ENCODE data around the gene COMT.

The COMT gene

GRCh38 chr22:19964701-19965386 lies 23.3 kb downstream of the COMT start:
- H3K18ac ChIP-seq (ENCODE audit: low read length), result no peak overlapping the region
- H3K79me1 ChIP-seq (ENCODE audit: low read length), result no peaks in the 10 kb centered on the region
- H4K8ac ChIP-seq (ENCODE audit: low read depth, low read length), result no peak overlapping the region
- H2BK120ac ChIP-seq (ENCODE audit: low read depth, low read length), result no peak overlapping the region
- H4K5ac ChIP-seq (ENCODE audit: low read length), result no peak overlapping the region
- no peak for DNase-seq
- no peak overlapping the region for H3K27ac ChIP-seq (ENCODE audit: low read depth, low read length)
- H2BK15ac ChIP-seq (replicated peaks; ENCODE audit: low read depth), result no peak overlapping the region
- no peak overlapping the region for H3K56ac ChIP-seq (ENCODE audit: low read length)
- no peaks in the 10 kb centered on the region for H3K79me2 ChIP-seq (ENCODE audit: control insufficient read depth, insufficient read depth, low read length)
- H3K4me1 ChIP-seq (ENCODE audit: control insufficient read depth, low read depth, low read length), result peaks cover 5% of the 10 kb centered on the region
- H3K4me2 ChIP-seq (ENCODE audit: low read length), result no peak overlapping the region
- no CpG with 5 or more reads among the region's 15 CpGs for WGBS (ENCODE audit: extremely low coverage, insufficient coverage, low lambda C conversion rate)
- no peak overlapping the region for H2AK5ac ChIP-seq (ENCODE audit: low read length)
- no peak overlapping the region for H3K9ac ChIP-seq (ENCODE audit: low read length)
- no peak overlapping the region for H2BK5ac ChIP-seq (ENCODE audit: low read length)
- H3K23ac ChIP-seq (ENCODE audit: low read length), result no peak overlapping the region
- H3K4me3 ChIP-seq (ENCODE audit: low read length), result no peak overlapping the region
- no peaks in the 10 kb centered on the region for H3K36me3 ChIP-seq (ENCODE audit: control insufficient read depth, insufficient read depth, low read length)
- H3K27me3 ChIP-seq (ENCODE audit: insufficient read depth, low read length, poor library complexity), result no peaks in the 10 kb centered on the region
- H3K4ac ChIP-seq (ENCODE audit: low read depth, low read length), result no peak overlapping the region

- WGBS (ENCODE audit: extremely low coverage, insufficient coverage, low lambda C conversion rate), result no CpG with 5 or more reads among the region's 10 CpGs
- no peak overlapping the region for H3K9ac ChIP-seq (ENCODE audit: low read length)
- no peak overlapping the region for H3K56ac ChIP-seq (ENCODE audit: low read length)
- H3K18ac ChIP-seq (ENCODE audit: low read length), result no peak overlapping the region
- no peak overlapping the region for H3K27ac ChIP-seq (ENCODE audit: low read depth, low read length)
- no peaks in the 10 kb centered on the region for H3K79me1 ChIP-seq (ENCODE audit: low read length)
- H3K79me2 ChIP-seq (ENCODE audit: control insufficient read depth, insufficient read depth, low read length), result no peaks in the 10 kb centered on the region
- H2BK120ac ChIP-seq (ENCODE audit: low read depth, low read length), result no peak overlapping the region
- H2BK15ac ChIP-seq (replicated peaks; ENCODE audit: low read depth), result no peak overlapping the region
- H3K4me2 ChIP-seq (ENCODE audit: low read length), result no peak overlapping the region
- no peak overlapping the region for H3K4ac ChIP-seq (ENCODE audit: low read depth, low read length)
- H3K4me3 ChIP-seq (ENCODE audit: low read length), result no peak overlapping the region
- H3K23ac ChIP-seq (ENCODE audit: low read length), result no peak overlapping the region
- H3K36me3 ChIP-seq (ENCODE audit: control insufficient read depth, insufficient read depth, low read length), result no peaks in the 10 kb centered on the region
- H2AK5ac ChIP-seq (ENCODE audit: low read length), result no peak overlapping the region
- H3K4me1 ChIP-seq (ENCODE audit: control insufficient read depth, low read depth, low read length), result peaks cover 5% of the 10 kb centered on the region
- no peak overlapping the region for H4K8ac ChIP-seq (ENCODE audit: low read depth, low read length)
- no peak overlapping the region for H4K5ac ChIP-seq (ENCODE audit: low read length)
- H2BK5ac ChIP-seq (ENCODE audit: low read length), result no peak overlapping the region
- peak; percentile 59 for DNase-seq
- no peaks in the 10 kb centered on the region for H3K27me3 ChIP-seq (ENCODE audit: insufficient read depth, low read length, poor library complexity)
Measured at GRCh38 chr22:19965771-19966709, 24.5 kb downstream of the COMT start.

- H4K8ac ChIP-seq (ENCODE audit: low read depth, low read length), result no peak overlapping the region
- H2AK5ac ChIP-seq (ENCODE audit: low read length), result no peak overlapping the region
- no peak overlapping the region for H3K18ac ChIP-seq (ENCODE audit: low read length)
- no peaks in the 10 kb centered on the region for H3K27me3 ChIP-seq (ENCODE audit: insufficient read depth, low read length, poor library complexity)
- DNase-seq, result no peak
- H3K27ac ChIP-seq (ENCODE audit: low read depth, low read length), result no peak overlapping the region
- no peak overlapping the region for H3K4ac ChIP-seq (ENCODE audit: low read depth, low read length)
- no peak overlapping the region for H3K23ac ChIP-seq (ENCODE audit: low read length)
- peaks cover 5% of the 10 kb centered on the region for H3K4me1 ChIP-seq (ENCODE audit: control insufficient read depth, low read depth, low read length)
- WGBS (ENCODE audit: extremely low coverage, insufficient coverage, low lambda C conversion rate), result no CpG with 5 or more reads among the region's 20 CpGs
- no peaks in the 10 kb centered on the region for H3K36me3 ChIP-seq (ENCODE audit: control insufficient read depth, insufficient read depth, low read length)
- no peak overlapping the region for H2BK120ac ChIP-seq (ENCODE audit: low read depth, low read length)
- H3K4me3 ChIP-seq (ENCODE audit: low read length), result no peak overlapping the region
- H3K4me2 ChIP-seq (ENCODE audit: low read length), result no peak overlapping the region
- no peak overlapping the region for H3K56ac ChIP-seq (ENCODE audit: low read length)
- H2BK15ac ChIP-seq (replicated peaks; ENCODE audit: low read depth), result no peak overlapping the region
- H3K79me1 ChIP-seq (ENCODE audit: low read length), result no peaks in the 10 kb centered on the region
- H3K79me2 ChIP-seq (ENCODE audit: control insufficient read depth, insufficient read depth, low read length), result no peaks in the 10 kb centered on the region
- H2BK5ac ChIP-seq (ENCODE audit: low read length), result no peak overlapping the region
- no peak overlapping the region for H4K5ac ChIP-seq (ENCODE audit: low read length)
- H3K9ac ChIP-seq (ENCODE audit: low read length), result no peak overlapping the region
Measured at GRCh38 chr22:19966908-19967750, 25.6 kb downstream of the COMT start.

- no peak for DNase-seq
- H2BK5ac ChIP-seq (ENCODE audit: low read length), result no peak overlapping the region
- no peak overlapping the region for H2BK15ac ChIP-seq (replicated peaks; ENCODE audit: low read depth)
- H3K36me3 ChIP-seq (ENCODE audit: control insufficient read depth, insufficient read depth, low read length), result no peaks in the 10 kb centered on the region
- no peak overlapping the region for H3K23ac ChIP-seq (ENCODE audit: low read length)
- no peak overlapping the region for H3K18ac ChIP-seq (ENCODE audit: low read length)
- H3K56ac ChIP-seq (ENCODE audit: low read length), result no peak overlapping the region
- H3K4me3 ChIP-seq (ENCODE audit: low read length), result no peak overlapping the region
- H2BK120ac ChIP-seq (ENCODE audit: low read depth, low read length), result no peak overlapping the region
- no peak overlapping the region for H4K5ac ChIP-seq (ENCODE audit: low read length)
- no peak overlapping the region for H2AK5ac ChIP-seq (ENCODE audit: low read length)
- no peaks in the 10 kb centered on the region for H3K27me3 ChIP-seq (ENCODE audit: insufficient read depth, low read length, poor library complexity)
- no peaks in the 10 kb centered on the region for H3K79me2 ChIP-seq (ENCODE audit: control insufficient read depth, insufficient read depth, low read length)
- H3K79me1 ChIP-seq (ENCODE audit: low read length), result no peaks in the 10 kb centered on the region
- H3K4me2 ChIP-seq (ENCODE audit: low read length), result no peak overlapping the region
- no peak overlapping the region for H3K9ac ChIP-seq (ENCODE audit: low read length)
- no peak overlapping the region for H3K4ac ChIP-seq (ENCODE audit: low read depth, low read length)
- no peak overlapping the region for H4K8ac ChIP-seq (ENCODE audit: low read depth, low read length)
- H3K4me1 ChIP-seq (ENCODE audit: control insufficient read depth, low read depth, low read length), result peaks cover 3% of the 10 kb centered on the region
- H3K27ac ChIP-seq (ENCODE audit: low read depth, low read length), result no peak overlapping the region
- WGBS (ENCODE audit: extremely low coverage, insufficient coverage, low lambda C conversion rate), result no CpG with 5 or more reads among the region's 7 CpGs
Measured at GRCh38 chr22:19967850-19968449, 26.4 kb downstream of the COMT start.

GRCh38 chr22:19968450-19968891 lies 26.9 kb downstream of the COMT start:
- Histone ChIP-seq H2BK120ac (ENCODE audit: low read depth, low read length) (no peak overlapping the region), H4K8ac (ENCODE audit: low read depth, low read length) (no peak overlapping the region), H3K27ac (ENCODE audit: low read depth, low read length) (no peak overlapping the region), H3K9ac (ENCODE audit: low read length) (no peak overlapping the region), H3K18ac (ENCODE audit: low read length) (no peak overlapping the region), H3K4me2 (ENCODE audit: low read length) (no peak overlapping the region), H3K36me3 (ENCODE audit: control insufficient read depth, insufficient read depth, low read length) (no peaks in the 10 kb centered on the region), H3K79me2 (ENCODE audit: control insufficient read depth, insufficient read depth, low read length) (no peaks in the 10 kb centered on the region), H2BK5ac (ENCODE audit: low read length) (no peak overlapping the region), H3K4ac (ENCODE audit: low read depth, low read length) (no peak overlapping the region), H2BK15ac (replicated peaks; ENCODE audit: low read depth) (no peak overlapping the region), H2AK5ac (ENCODE audit: low read length) (no peak overlapping the region), H3K56ac (ENCODE audit: low read length) (no peak overlapping the region), H3K4me3 (ENCODE audit: low read length) (no peak overlapping the region), H3K23ac (ENCODE audit: low read length) (no peak overlapping the region), H3K4me1 (ENCODE audit: control insufficient read depth, low read depth, low read length) (peaks cover 1% of the 10 kb centered on the region), H3K79me1 (ENCODE audit: low read length) (no peaks in the 10 kb centered on the region), H3K27me3 (ENCODE audit: insufficient read depth, low read length, poor library complexity) (no peaks in the 10 kb centered on the region), H4K5ac (ENCODE audit: low read length) (no peak overlapping the region)
- WGBS (ENCODE audit: extremely low coverage, insufficient coverage, low lambda C conversion rate), result no CpG with 5 or more reads among the region's 18 CpGs
- no peak for DNase-seq
